Measurements from ENCODE around the gene EPOP.

DNA sequence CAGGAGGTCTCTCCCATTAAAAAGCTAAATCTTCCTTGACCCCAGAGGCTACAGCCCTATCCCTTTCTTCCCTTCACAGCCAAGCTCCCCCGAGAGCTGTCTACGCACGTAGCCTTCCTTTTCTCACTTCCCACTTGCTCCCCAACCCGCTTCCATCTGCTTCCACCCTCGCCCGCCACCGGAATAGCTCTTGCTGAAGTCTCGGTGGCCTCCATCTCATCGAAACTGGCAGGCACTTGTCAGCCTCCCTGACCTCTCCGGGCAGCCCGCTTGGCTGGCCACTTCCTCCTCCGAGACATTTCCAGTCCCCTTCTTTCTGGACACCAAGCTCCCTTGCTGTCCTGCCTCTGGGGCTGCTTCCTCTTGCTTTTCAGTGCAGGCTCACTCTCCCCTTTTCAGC, 10.7 kb upstream of the EPOP start:
- TF ChIP-seq, protein P1, sequence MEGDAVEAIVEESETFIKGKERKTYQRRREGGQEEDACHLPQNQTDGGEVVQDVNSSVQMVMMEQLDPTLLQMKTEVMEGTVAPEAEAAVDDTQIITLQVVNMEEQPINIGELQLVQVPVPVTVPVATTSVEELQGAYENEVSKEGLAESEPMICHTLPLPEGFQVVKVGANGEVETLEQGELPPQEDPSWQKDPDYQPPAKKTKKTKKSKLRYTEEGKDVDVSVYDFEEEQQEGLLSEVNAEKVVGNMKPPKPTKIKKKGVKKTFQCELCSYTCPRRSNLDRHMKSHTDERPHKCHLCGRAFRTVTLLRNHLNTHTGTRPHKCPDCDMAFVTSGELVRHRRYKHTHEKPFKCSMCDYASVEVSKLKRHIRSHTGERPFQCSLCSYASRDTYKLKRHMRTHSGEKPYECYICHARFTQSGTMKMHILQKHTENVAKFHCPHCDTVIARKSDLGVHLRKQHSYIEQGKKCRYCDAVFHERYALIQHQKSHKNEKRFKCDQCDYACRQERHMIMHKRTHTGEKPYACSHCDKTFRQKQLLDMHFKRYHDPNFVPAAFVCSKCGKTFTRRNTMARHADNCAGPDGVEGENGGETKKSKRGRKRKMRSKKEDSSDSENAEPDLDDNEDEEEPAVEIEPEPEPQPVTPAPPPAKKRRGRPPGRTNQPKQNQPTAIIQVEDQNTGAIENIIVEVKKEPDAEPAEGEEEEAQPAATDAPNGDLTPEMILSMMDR (IDR thresholded peaks at IDR 0.05; ENCODE audit: poor library complexity), result no peak
- TF ChIP-seq EZH2 (IDR thresholded peaks at IDR 0.05; ENCODE audit: borderline replicate concordance), result no peak
- no peak for TF ChIP-seq EZH2phosphoT487 (IDR thresholded peaks at IDR 0.05; ENCODE audit: low read depth, severe bottlenecking, unreplicated experiment)
